Activated CD4-positive, alpha-beta T cell treated with anti-CD3 and anti-CD28 coated beads, Interleukin-2, amount 50 U/mL, for 1 hour (primary cell): ENCODE data around the gene NQO1.

Experiments
- DNase-seq: peaks from one replicate; pipeline ENCODE4 v3.0.0-alpha.2; 2020

NQO1 gene

DNA sequence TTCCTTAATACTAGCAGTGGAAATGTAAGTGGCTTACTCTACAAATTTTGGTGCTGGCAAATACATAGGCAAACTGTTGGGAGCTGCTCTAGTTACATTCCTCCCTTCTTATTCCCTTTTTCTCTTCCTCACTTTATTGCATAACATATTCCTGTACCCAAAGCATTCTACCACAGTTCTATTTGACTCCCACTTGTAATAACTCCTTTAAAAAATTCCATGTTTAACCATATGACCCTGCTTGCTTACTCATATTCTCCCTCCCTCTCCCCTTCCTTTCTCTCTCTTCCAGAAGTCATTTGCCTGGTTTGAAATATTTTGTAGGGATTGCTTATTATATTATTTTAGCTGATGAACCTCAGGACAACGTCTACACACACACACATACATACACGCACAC, 22.7 kb downstream of the NQO1 start:
- DNase-seq: no peak

DNA sequence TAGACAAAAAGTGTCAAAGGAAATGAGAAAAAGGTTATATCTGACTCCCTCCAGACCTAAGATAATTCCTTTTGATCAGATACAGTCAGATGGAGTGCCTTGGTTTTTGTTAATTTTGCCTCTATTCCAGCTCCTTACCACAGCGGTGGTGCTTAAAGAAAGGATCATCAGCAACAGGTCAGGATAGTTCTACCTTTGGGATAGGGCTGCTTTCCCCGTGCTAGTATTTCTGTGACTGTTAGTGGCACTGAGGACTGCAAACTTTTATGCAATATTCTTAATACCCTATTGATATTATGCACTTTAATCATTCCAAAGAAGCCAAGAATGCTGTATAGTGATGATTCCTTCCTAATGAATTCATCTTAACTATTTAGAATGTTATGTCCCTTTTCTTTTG, 24.5 kb downstream of the NQO1 start:
- DNase-seq: no peak

DNA sequence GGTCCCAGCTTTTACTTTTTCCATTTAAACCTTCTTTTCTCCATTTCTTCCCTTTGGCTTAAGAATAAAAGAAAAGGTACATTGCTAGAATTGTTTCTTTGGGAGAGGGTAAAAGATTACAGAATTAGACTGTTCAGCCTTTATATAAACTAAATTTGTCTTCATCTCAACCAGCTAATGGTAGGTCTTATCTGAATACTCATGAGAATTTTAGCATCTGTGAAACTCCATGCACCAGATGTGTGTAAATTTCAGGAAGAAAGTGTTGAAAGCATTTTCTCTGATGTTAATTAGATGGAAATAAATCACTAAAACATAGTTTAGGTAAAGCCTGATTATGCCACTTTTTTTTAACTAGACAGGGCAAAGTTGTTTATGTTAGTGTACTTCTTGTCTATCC, 24.9 kb downstream of the NQO1 start:
- no peak for DNase-seq

GRCh38 chr16:69699915-69700314, 26.4 kb downstream of the NQO1 start:
- DNase-seq: no peak

GRCh38 chr16:69698404-69698803, 28.0 kb downstream of the NQO1 start:
- DNase-seq: no peak

DNA sequence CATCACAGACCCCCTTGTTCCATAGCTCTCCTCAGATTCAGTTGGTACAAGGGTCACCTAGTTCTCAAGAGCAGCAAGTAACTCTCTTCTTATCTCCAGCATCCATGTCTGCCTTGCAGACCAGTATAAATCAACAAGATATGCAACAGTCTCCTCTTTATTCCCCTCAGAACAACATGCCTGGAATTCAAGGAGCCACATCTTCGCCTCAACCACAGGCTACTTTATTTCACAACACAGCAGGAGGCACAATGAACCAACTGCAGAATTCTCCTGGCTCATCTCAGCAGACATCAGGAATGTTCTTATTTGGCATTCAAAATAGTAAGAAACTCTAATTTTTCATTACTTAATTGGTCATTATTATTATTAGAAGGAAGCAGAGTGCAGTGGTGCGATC, 32.4 kb downstream of the NQO1 start:
- no peak for DNase-seq

DNA sequence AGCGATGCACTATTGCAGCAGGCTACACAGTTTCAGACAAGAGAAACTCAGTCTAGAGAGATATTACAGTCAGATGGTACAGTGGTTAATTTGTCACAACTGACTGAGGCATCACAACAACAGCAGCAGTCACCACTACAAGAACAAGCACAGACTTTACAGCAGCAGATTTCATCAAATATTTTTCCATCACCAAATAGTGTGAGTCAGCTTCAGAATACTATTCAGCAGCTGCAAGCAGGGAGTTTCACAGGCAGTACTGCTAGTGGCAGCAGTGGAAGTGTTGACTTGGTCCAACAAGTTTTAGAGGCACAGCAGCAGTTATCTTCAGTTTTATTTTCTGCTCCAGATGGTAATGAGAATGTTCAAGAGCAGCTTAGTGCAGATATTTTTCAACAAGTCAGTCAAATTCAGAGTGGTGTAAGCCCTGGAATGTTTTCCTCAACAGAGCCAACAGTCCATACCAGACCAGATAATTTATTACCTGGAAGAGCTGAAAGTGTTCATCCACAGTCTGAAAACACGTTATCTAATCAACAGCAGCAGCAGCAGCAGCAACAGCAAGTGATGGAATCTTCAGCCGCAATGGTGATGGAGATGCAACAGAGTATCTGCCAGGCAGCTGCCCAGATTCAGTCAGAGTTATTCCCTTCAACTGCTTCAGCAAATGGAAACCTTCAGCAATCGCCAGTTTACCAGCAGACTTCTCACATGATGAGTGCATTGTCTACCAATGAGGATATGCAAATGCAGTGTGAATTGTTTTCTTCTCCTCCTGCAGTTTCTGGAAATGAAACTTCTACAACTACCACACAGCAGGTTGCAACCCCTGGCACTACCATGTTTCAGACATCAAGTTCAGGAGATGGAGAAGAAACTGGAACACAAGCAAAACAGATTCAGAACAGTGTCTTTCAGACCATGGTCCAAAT, 34.1 kb downstream of the NQO1 start:
- DNase-seq: no peak

- no peak for DNase-seq
Measured at GRCh38 chr16:69688589-69688988, 37.8 kb downstream of the NQO1 start.

DNA sequence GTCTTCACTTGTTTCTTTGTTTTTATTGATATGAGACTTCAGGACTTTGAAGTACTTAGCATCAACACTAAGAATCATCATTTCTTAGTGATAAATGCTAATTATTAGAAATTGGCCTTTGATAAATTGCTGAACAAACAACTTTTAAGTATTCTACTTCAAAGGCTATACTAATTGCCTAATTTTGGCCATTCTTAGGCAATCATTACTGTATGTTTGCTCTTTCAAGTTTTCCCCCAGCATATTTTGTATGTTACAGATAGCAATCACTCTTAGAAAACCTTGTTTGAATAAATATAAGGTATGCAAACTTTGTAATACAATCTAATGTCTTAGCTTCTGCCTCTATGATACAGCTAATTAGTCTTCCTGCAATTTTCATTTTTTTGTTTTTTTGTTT, 46.0 kb downstream of the NQO1 start:
- DNase-seq: no peak

DNA sequence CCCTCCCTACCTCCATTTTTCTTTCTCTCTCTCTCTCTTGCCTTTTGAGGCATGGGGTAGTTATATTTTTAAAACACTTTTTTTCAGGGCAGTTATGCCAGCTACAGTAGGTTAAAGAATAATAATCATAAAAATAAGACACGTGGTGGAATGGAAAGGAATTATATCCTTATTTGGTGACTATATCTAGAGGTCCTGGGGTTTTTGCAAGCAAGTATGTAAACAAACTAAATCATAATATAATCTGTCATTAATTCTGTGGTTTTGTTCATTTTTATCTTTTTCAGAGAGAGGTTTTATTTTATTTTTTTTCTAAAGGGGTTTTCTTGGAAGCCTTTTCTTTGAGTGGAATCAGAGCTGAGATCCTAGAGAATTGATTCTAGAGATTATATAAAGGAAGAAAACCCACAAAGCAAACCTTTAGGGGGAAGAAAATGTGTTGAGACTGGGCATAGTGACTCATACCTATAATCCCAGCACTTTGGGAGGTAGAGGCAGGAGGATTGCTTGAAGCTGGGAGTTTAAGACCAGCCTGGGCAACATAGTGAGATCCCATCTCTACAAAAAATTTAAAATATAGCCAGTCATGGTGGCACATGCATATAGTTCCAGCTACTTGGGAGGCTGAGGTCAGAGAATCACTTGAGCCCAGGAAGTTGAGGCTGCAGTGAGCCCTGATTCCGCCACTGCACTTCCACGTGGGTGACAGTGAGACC, 53.2 kb downstream of the NQO1 start:
- DNase-seq: no peak

DNA sequence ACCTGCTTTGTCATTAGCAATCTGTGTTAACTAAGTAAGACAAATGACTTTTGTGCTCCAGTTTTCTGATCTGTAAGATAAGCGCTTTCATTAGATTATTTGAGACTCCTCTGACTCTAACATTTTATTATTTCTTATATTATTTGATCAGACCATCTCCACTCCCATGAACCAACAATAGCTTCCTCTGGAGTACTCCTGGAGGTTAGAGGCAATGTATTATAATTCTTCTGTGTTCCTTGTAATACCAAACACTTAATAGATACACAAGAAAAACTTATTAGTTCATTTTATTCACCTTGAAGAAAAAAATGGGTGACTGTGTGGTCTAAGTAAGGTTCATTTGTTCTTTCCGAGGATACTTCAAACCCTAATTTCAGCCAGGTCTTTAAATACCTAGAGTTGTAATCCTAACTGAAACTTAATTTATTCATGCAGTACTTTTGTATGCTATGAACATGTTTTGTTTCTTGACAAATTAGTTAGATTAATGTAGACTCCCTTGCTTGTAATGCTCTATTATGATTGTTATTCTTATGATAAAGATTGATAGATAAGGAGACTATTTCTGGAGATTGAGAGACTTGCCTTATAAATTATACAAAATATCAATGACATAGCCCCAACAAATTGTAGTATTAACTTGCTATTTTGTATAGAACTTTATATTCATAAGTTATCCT, 53.9 kb downstream of the NQO1 start:
- no peak for DNase-seq

- no peak for DNase-seq
Measured at GRCh38 chr16:69669577-69669976, 56.8 kb downstream of the NQO1 start.

DNA sequence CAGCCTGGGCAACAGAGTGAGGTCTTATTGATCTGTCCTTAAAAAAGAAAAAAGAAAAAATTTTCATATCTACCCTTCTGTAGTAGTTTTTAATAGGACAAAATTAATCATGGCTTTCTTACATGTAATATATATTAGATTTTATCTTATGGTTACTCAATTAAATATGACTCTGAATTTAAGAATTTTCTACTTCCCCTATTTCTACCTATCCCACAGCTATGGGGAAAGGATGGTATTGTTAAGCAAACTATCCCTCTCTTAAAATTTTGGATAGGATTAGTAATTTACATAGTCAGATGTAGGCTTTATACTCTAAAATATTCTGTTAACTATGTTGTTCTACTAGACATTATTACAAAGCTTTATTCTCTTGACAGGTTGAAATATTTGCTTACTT, 62.5 kb downstream of the NQO1 start:
- DNase-seq: no peak

DNA sequence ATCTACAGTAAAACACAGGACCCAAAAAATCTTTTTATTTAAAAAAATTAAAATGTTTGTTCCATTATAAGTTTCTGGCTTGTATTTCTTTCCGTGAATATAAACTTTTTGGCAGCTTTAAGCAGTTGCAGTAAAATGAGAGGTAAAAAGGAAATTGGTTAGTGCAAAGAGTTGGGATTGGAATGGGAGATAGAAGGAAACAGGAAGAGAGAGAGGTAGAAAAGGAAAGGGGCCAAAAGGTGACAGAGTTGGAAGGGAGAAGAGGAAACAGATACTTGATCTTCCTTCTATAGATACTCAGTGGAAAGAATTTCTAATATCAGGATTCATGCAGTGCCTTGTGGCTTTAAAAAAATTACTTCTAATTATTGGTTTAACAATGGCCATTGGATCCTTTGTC, 63.5 kb downstream of the NQO1 start:
- DNase-seq: no peak

- DNase-seq: no peak
Measured at GRCh38 chr16:69660166-69660565, 66.2 kb downstream of the NQO1 start.
